OCI-LY1 (cell line): ENCODE measurements around the gene ZFPM1.

Experiments
- H2AFZ ChIP-seq: fragments of 200-600 bp; sonication (generic), shearing (Covaris generic); 2 replicates; pipeline ENCODE4 v1.6.0; 2014; ENCODE audit warnings: antibody characterized with exemption, mild to moderate bottlenecking, low read length
- H3F3A ChIP-seq: fragments of 200-600 bp; sonication (generic), shearing (Covaris generic); 2 replicates; pipeline ENCODE4 v1.6.0; 2014; ENCODE audit warnings: mild to moderate bottlenecking, antibody characterized with exemption, low read length, moderate library complexity; ENCODE audit not compliant: insufficient read depth
- H3K27ac ChIP-seq: fragments of 200-600 bp; sonication (generic); 2 replicates; pipeline ENCODE4 v1.5.1; 2014; ENCODE audit warnings: low read length, mixed run types, mild to moderate bottlenecking, low read depth; ENCODE audit not compliant: poor library complexity, severe bottlenecking
- H3K27me3 ChIP-seq: fragments of 200-600 bp; sonication (generic); 2 replicates; pipeline ENCODE4 v1.6.0; 2014; ENCODE audit warnings: antibody characterized with exemption, mild to moderate bottlenecking, low read length, moderate library complexity; ENCODE audit not compliant: insufficient read depth
- H3K36me3 ChIP-seq: fragments of 200-600 bp; sonication (generic); 2 replicates; pipeline ENCODE4 v1.6.1; 2014; ENCODE audit warnings: mild to moderate bottlenecking, antibody characterized with exemption, low read length, moderate library complexity, mixed read lengths; ENCODE audit not compliant: insufficient read depth
- H3K4me1 ChIP-seq: fragments of 200-600 bp; sonication (generic); 2 replicates; pipeline ENCODE4 v1.5.1; 2014; ENCODE audit warnings: mild to moderate bottlenecking, low read length, moderate library complexity; ENCODE audit not compliant: insufficient read depth, severe bottlenecking
- H3K4me2 ChIP-seq: fragments of 200-600 bp; sonication (generic), shearing (Covaris generic); 2 replicates; pipeline ENCODE4 v1.6.1; 2014; ENCODE audit warnings: low read length
- H3K4me3 ChIP-seq: fragments of 200-600 bp; sonication (generic); 2 replicates; pipeline ENCODE4 v1.5.1; 2014; ENCODE audit warnings: low read length, low read depth, mild to moderate bottlenecking, mixed read lengths; ENCODE audit not compliant: poor library complexity, severe bottlenecking
- H3K79me2 ChIP-seq: fragments of 200-600 bp; shearing (Covaris generic); 2 replicates; pipeline ENCODE4 v1.6.1; 2016; ENCODE audit warnings: mixed run types, low read length, mixed read lengths; ENCODE audit not compliant: insufficient read depth
- H3K9ac ChIP-seq: fragments of 200-600 bp; sonication (generic), shearing (Covaris generic); 2 replicates; pipeline ENCODE4 v1.6.1; 2014; ENCODE audit warnings: mild to moderate bottlenecking, low read length, mixed read lengths
- H3K9me2 ChIP-seq: fragments of 200-600 bp; sonication (generic), shearing (Covaris generic); 2 replicates; pipeline ENCODE4 v1.6.1; 2014; ENCODE audit warnings: low read depth, mild to moderate bottlenecking, low read length, mixed read lengths
- H3K9me3 ChIP-seq: fragments of 200-600 bp; shearing (Covaris generic); 2 replicates; pipeline ENCODE4 v1.6.1; 2014; ENCODE audit warnings: low read length, mixed read lengths
- H4K20me1 ChIP-seq: fragments of 200-600 bp; sonication (generic), shearing (Covaris generic); 2 replicates; pipeline ENCODE4 v1.6.0; 2016; ENCODE audit warnings: mild to moderate bottlenecking, low read length; ENCODE audit not compliant: insufficient read depth
- EZH2 ChIP-seq: fragments of 200-600 bp; sonication (generic), shearing (Covaris generic); IDR thresholded peaks from 2 replicates; pipeline ENCODE4 v1.8.0; 2017; ENCODE audit warnings: borderline replicate concordance, mixed run types, mild to moderate bottlenecking, antibody characterized with exemption, low read length, moderate library complexity, mixed read lengths
- TF ChIP-seq, protein P1 (sequence below): fragments of 200-600 bp; sonication (generic), shearing (Covaris generic); IDR thresholded peaks from 2 replicates; pipeline ENCODE4 v1.5.1; 2017; ENCODE audit warnings: mild to moderate bottlenecking, antibody characterized with exemption, low read length, moderate library complexity, mixed read lengths

Gene ZFPM1

DNA sequence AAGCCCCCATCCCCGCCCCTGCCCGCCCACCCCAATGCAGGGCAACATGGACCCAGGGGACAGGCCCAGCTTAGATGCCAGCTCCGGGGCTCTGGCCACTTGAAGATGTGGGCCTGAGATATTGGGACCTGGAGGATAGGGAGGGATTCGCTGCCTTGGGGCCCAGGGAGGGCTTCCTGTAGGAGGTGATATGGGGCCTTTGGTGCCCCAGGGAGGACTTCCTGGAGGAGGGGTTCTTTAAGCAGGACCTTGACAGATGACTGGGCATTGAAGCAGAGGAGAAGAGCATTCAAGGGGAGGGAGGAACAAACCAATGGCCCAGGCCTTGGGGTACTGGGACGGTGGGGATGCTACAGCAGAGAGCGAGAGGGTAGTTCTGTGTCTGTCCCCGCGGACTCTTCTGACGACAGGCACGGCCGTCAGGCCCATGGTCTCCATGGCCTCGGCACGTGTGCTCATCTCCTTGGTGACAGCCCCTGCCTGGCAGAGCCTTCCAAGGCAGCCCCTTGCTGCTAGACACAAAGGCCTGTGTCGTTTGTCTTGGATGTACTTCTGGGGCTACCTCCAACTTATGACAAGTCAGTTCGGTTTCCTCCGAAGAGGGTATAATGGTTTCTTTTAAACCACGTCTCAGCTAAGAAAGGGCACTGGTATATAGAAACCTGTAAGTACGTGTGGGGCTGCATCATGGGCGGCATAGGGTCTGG, 61.6 kb downstream of the ZFPM1 start:
- Histone ChIP-seq H3K9ac (no peak overlapping the region), H3K79me2 (no peaks in the 10 kb centered on the region), H3K4me2 (no peak overlapping the region), H3K27me3 (no peaks in the 10 kb centered on the region; the same call in 1 of the 2 replicates), H3K27ac (no peak overlapping the region), H2AFZ (no peak overlapping the region), H4K20me1 (no peaks in the 10 kb centered on the region), H3K36me3 (no peaks in the 10 kb centered on the region), H3K9me2 (no peaks in the 10 kb centered on the region), H3K4me3 (no peak overlapping the region), H3K9me3 (no peaks in the 10 kb centered on the region), H3F3A (no peaks in the 10 kb centered on the region), H3K4me1 (no peaks in the 10 kb centered on the region)
- TF ChIP-seq, protein P1, sequence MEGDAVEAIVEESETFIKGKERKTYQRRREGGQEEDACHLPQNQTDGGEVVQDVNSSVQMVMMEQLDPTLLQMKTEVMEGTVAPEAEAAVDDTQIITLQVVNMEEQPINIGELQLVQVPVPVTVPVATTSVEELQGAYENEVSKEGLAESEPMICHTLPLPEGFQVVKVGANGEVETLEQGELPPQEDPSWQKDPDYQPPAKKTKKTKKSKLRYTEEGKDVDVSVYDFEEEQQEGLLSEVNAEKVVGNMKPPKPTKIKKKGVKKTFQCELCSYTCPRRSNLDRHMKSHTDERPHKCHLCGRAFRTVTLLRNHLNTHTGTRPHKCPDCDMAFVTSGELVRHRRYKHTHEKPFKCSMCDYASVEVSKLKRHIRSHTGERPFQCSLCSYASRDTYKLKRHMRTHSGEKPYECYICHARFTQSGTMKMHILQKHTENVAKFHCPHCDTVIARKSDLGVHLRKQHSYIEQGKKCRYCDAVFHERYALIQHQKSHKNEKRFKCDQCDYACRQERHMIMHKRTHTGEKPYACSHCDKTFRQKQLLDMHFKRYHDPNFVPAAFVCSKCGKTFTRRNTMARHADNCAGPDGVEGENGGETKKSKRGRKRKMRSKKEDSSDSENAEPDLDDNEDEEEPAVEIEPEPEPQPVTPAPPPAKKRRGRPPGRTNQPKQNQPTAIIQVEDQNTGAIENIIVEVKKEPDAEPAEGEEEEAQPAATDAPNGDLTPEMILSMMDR: no peak
- no peak for TF ChIP-seq EZH2

DNA sequence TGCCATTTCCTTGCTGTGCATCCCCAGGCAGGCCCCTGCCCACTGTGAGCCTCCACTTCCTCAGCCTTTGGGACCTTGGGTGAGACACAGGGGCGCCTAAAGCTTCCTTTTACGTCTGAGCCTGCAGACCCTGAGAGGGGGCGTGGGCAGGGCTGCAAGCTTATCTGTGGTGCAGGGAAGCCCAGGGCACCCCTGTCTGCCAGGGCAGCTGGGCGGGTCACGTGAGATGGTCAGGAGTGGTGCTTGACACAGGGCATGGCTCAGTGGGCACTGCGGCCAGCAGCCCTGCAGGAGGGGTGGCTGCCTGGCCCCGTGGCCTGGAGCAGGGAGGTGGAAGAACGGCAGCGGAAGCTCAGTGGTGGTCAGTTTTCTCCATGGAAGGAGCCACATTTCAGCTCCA, 62.3 kb downstream of the ZFPM1 start:
- TF ChIP-seq, protein P1: no peak
- TF ChIP-seq EZH2: no peak
- no peaks in the 10 kb centered on the region for H3K9me2 ChIP-seq

GRCh38 chr16:88515925-88516594, 63.0 kb downstream of the ZFPM1 start:
- Histone ChIP-seq H2AFZ (no peak overlapping the region), H3K4me3 (no peak overlapping the region), H3K36me3 (no peaks in the 10 kb centered on the region), H3K9ac (no peak overlapping the region), H3K79me2 (no peaks in the 10 kb centered on the region), H3K9me2 (no peaks in the 10 kb centered on the region), H3K4me2 (no peak overlapping the region), H3F3A (no peaks in the 10 kb centered on the region), H3K27me3 (no peaks in the 10 kb centered on the region; the same call in 1 of the 2 replicates), H3K27ac (no peak overlapping the region), H3K9me3 (no peaks in the 10 kb centered on the region), H4K20me1 (no peaks in the 10 kb centered on the region), H3K4me1 (no peaks in the 10 kb centered on the region)
- TF ChIP-seq, protein P1: no peak
- TF ChIP-seq EZH2: no peak

More for the DNA sequence above, 62.3 kb downstream of the ZFPM1 start:
- H3K4me2 ChIP-seq: no peak overlapping the region
- H4K20me1 ChIP-seq: no peaks in the 10 kb centered on the region
- H3K9me3 ChIP-seq: no peaks in the 10 kb centered on the region
- no peaks in the 10 kb centered on the region for H3F3A ChIP-seq
- no peak overlapping the region for H3K4me3 ChIP-seq
- H3K9ac ChIP-seq: no peak overlapping the region
- no peaks in the 10 kb centered on the region; the same call in 1 of the 2 replicates for H3K27me3 ChIP-seq
- no peaks in the 10 kb centered on the region for H3K79me2 ChIP-seq
- no peaks in the 10 kb centered on the region for H3K4me1 ChIP-seq
- no peaks in the 10 kb centered on the region for H3K36me3 ChIP-seq
- no peak overlapping the region for H3K27ac ChIP-seq
- no peak overlapping the region for H2AFZ ChIP-seq
